GM20431 (cell line): ENCODE data around the gene LDLRAD2.

ENCODE experiments used
- in situ Hi-C: fragments of 300-500 bp; cut with MseI, MboI; formaldehyde crosslinking; loops from one replicate; pipeline ENCODE4 v1.15.0; 2020; ENCODE audit warnings: low sequenced_read_pairs; ENCODE audit not compliant: unreplicated experiment

Gene LDLRAD2

GRCh38 chr1:21839337-21840037, 27.4 kb downstream of the LDLRAD2 start:
- in situ Hi-C loops: no loop called here

- in situ Hi-C loops: no loop called here
These were observed 28.9 kb downstream of the LDLRAD2 start for GRCh38 chr1:21840981-21841380.

DNA sequence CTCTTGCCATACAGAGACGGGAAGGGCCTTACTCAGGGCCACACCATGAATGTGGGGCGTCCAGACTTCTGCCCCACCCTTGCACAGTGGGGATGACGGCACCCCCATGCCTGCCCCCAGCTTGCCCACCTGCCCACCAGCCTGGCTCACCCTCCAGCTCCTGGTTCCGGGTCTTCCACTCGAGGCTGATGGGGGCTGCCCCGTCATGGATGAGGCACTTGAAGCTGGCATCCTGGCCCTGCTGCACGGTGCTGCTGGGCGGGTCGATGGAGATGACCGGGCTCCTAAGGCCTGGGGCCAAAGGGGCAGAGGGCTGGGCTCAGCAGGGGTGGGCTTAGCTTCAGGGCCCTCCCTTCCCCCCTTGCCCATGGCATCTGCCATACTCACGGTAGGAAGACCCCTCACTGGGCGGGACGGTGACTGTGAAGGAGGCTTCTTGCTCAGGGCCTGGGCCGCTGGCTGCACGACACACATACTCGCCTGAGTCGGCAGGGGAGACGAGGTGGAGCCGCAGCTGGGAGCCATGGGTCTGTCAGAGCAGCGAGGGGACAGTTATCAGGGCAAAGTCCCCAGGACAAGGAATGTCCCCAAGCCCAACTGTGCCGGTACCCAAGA, 29.9 kb downstream of the LDLRAD2 start:
- in situ Hi-C loops: no loop called here

GRCh38 chr1:21842606-21843162, 30.6 kb downstream of the LDLRAD2 start:
- in situ Hi-C loops: no loop called here

GRCh38 chr1:21843208-21843607, 31.1 kb downstream of the LDLRAD2 start:
- in situ Hi-C loops: no loop called here

GRCh38 chr1:21843996-21844395, 31.9 kb downstream of the LDLRAD2 start:
- in situ Hi-C loops: no loop called here

DNA sequence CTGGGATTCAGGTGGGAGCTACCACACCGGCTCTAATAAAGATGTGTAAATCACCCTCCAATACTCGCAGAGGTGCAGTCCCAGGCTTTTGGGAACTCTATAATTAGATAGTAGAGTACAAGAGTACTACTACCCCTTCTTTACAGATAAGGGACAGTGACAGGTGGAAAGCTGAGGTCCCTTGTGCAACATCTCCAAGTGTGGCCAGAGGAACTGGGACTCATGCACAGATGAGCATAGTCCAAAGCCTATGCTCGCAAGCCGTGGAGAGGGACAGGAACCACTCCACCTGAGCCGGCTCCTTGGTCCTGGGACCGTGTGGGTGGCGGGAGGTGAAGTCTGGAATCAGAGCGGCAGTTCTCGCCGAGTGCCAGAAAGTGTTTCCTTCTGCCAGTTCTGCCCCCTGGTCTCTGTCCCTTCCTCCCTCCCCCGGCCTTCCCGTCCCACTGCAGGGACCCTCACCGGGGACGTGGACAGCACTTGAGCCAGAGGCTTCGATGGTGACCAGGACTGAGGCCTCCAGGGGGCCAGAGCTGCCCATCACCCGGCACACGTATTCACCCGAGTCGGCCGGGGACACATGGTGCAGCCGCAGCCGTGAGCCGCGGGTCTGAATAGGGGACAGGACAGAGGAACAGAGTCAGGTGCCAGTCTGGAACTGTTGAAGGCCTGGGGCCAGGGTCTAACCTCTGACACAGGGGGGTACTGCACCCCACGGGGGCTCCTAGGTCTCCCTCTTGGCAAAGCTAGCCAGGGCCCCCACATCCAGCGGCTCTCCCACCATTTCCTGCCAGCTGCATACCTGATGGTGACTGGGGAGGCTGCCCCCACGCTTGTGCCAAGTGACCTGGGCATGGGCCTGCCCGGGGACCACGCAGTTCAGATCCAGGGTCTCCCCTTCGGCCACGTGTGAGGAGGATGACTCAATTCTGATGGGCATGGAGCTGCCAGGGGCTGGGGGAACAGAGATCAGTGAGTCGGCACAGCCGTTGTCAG, 33.9 kb downstream of the LDLRAD2 start:
- in situ Hi-C loops: no loop called here

GRCh38 chr1:21847223-21848205, 35.4 kb downstream of the LDLRAD2 start:
- in situ Hi-C loops: no loop called here

GRCh38 chr1:21848524-21849174, 36.6 kb downstream of the LDLRAD2 start:
- in situ Hi-C loops: no loop called here

GRCh38 chr1:21849909-21850576, 38.0 kb downstream of the LDLRAD2 start:
- in situ Hi-C loops: no loop called here

- in situ Hi-C loops: no loop called here
These were observed 39.6 kb downstream of the LDLRAD2 start for GRCh38 chr1:21851430-21852250.

DNA sequence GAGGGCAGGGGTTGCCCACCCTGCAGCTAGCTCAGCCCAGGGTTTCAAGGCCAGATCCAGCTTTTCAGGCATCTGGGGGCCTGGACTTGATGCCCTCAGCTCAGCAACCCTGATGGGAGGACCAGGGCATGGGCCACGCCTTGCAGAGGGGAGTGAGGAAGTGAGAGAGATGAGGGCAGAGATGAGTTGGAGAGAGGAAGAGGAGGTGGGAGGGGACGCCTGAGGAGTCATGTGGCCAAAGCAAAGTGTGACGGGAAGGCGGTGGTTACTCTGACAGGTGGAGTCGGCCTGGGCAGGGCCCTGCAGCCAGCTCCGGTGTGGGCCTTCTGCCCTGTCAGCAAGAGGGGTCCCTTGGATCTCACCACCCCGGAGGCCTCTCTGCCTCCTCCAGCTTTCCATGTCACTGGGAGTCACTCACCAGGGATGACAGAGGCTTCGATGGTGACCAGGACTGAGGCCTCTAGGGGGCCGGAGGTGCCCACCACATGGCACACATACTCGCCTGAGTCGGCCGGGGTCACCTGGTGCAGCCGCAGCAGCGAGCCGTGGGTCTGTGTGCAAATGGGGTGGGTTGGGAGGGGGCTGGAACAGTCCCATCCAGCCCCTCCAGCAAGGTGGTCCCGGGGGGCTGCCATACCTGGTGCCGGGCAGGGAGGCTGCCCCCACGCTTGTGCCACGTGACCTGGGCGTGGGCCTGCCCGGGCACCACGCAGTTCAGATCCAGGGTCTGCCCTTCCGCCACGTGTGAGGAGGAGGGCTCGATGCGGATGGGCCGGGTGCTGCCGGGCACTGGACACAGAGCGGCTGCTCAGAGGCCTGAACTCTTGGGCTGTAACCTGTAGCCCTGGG, 40.4 kb downstream of the LDLRAD2 start:
- in situ Hi-C loops: no loop called here

DNA sequence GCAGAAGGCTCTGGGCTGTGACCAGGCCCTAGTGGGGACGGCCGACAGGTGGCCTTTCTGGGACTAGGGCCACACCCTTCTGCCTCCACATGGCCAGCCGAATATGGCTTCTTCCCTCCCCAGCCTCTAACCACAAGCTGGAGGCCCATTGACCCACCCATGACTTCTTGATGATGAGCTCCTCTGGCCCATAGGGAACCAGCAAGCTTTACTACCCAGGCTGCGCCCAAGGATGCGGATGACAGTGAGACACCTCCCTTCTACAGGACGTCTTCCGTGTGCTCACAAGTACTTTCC, 41.0 kb downstream of the LDLRAD2 start:
- in situ Hi-C loops: no loop called here

DNA sequence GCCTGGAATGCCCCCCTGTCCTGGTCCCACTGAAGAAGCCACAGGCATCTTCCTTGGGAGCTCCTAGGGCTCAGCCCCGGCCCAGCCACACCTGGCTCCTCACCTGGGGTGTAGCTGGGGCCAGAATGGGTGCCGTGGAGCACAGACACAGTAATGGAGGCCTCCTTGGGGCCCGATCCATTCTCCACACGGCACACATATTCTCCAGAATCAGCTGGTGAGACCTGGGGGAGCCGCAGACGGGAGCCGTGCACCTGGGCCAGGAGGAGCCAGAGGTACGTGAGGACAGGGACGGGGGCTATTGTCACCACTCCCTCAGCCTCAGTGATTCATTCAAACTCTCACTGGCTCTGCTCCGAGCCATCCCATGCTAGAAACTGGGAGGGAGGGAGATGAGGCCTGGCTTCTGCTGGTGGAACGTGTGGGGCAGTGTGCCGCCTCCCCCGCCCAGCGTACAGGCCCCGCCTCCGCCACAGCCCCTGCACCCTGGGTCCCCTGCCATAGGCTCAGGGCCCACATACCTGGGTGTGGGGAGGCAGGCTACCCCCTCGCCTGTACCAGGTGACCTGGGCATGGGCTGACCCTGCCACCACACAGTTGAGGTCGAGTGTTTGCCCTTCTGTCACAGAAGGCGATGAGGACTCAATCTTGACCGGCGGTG, 42.2 kb downstream of the LDLRAD2 start:
- in situ Hi-C loops: no loop called here

DNA sequence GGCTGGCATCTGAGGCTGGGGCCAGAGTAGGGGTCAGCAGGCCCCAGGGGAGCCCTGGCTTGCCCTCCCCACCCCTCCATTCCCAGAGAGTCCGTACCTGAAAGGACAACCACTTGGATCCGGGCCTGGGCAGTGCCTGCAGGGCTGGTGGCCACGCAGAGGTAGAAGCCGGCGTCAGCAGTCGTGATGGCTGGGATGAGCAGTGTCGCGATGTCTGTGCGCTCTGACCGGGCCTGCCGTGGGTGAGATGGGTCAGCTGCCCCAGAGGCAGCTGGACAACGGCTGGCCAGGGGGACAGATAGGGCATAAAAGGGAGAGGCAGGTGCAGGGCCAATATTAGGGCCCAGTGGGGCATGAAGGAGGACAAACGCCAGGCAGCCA, 42.7 kb downstream of the LDLRAD2 start:
- in situ Hi-C loops: no loop called here
